OCI-LY1 (cell line): ENCODE results near the gene IGFN1.

Experiments used
- H2AFZ ChIP-seq: fragments of 200-600 bp; sonication (generic), shearing (Covaris generic); 2 replicates; pipeline ENCODE4 v1.6.0; 2014; ENCODE audit warnings: antibody characterized with exemption, mild to moderate bottlenecking, low read length
- H3F3A ChIP-seq: fragments of 200-600 bp; sonication (generic), shearing (Covaris generic); 2 replicates; pipeline ENCODE4 v1.6.0; 2014; ENCODE audit warnings: mild to moderate bottlenecking, antibody characterized with exemption, low read length, moderate library complexity; ENCODE audit not compliant: insufficient read depth
- H3K27ac ChIP-seq: fragments of 200-600 bp; sonication (generic); 2 replicates; pipeline ENCODE4 v1.5.1; 2014; ENCODE audit warnings: low read length, mixed run types, mild to moderate bottlenecking, low read depth; ENCODE audit not compliant: poor library complexity, severe bottlenecking
- H3K27me3 ChIP-seq: fragments of 200-600 bp; sonication (generic); 2 replicates; pipeline ENCODE4 v1.6.0; 2014; ENCODE audit warnings: antibody characterized with exemption, mild to moderate bottlenecking, low read length, moderate library complexity; ENCODE audit not compliant: insufficient read depth
- H3K36me3 ChIP-seq: fragments of 200-600 bp; sonication (generic); 2 replicates; pipeline ENCODE4 v1.6.1; 2014; ENCODE audit warnings: mild to moderate bottlenecking, antibody characterized with exemption, low read length, moderate library complexity, mixed read lengths; ENCODE audit not compliant: insufficient read depth
- H3K4me1 ChIP-seq: fragments of 200-600 bp; sonication (generic); 2 replicates; pipeline ENCODE4 v1.5.1; 2014; ENCODE audit warnings: mild to moderate bottlenecking, low read length, moderate library complexity; ENCODE audit not compliant: insufficient read depth, severe bottlenecking
- H3K4me2 ChIP-seq: fragments of 200-600 bp; sonication (generic), shearing (Covaris generic); 2 replicates; pipeline ENCODE4 v1.6.1; 2014; ENCODE audit warnings: low read length
- H3K4me3 ChIP-seq: fragments of 200-600 bp; sonication (generic); 2 replicates; pipeline ENCODE4 v1.5.1; 2014; ENCODE audit warnings: low read length, low read depth, mild to moderate bottlenecking, mixed read lengths; ENCODE audit not compliant: poor library complexity, severe bottlenecking
- H3K79me2 ChIP-seq: fragments of 200-600 bp; shearing (Covaris generic); 2 replicates; pipeline ENCODE4 v1.6.1; 2016; ENCODE audit warnings: mixed run types, low read length, mixed read lengths; ENCODE audit not compliant: insufficient read depth
- H3K9ac ChIP-seq: fragments of 200-600 bp; sonication (generic), shearing (Covaris generic); 2 replicates; pipeline ENCODE4 v1.6.1; 2014; ENCODE audit warnings: mild to moderate bottlenecking, low read length, mixed read lengths
- H3K9me2 ChIP-seq: fragments of 200-600 bp; sonication (generic), shearing (Covaris generic); 2 replicates; pipeline ENCODE4 v1.6.1; 2014; ENCODE audit warnings: low read depth, mild to moderate bottlenecking, low read length, mixed read lengths
- H3K9me3 ChIP-seq: fragments of 200-600 bp; shearing (Covaris generic); 2 replicates; pipeline ENCODE4 v1.6.1; 2014; ENCODE audit warnings: low read length, mixed read lengths
- H4K20me1 ChIP-seq: fragments of 200-600 bp; sonication (generic), shearing (Covaris generic); 2 replicates; pipeline ENCODE4 v1.6.0; 2016; ENCODE audit warnings: mild to moderate bottlenecking, low read length; ENCODE audit not compliant: insufficient read depth
- EZH2 ChIP-seq: fragments of 200-600 bp; sonication (generic), shearing (Covaris generic); IDR thresholded peaks from 2 replicates; pipeline ENCODE4 v1.8.0; 2017; ENCODE audit warnings: borderline replicate concordance, mixed run types, mild to moderate bottlenecking, antibody characterized with exemption, low read length, moderate library complexity, mixed read lengths
- TF ChIP-seq, protein P1 (sequence below): fragments of 200-600 bp; sonication (generic), shearing (Covaris generic); IDR thresholded peaks from 2 replicates; pipeline ENCODE4 v1.5.1; 2017; ENCODE audit warnings: mild to moderate bottlenecking, antibody characterized with exemption, low read length, moderate library complexity, mixed read lengths

IGFN1 gene

DNA sequence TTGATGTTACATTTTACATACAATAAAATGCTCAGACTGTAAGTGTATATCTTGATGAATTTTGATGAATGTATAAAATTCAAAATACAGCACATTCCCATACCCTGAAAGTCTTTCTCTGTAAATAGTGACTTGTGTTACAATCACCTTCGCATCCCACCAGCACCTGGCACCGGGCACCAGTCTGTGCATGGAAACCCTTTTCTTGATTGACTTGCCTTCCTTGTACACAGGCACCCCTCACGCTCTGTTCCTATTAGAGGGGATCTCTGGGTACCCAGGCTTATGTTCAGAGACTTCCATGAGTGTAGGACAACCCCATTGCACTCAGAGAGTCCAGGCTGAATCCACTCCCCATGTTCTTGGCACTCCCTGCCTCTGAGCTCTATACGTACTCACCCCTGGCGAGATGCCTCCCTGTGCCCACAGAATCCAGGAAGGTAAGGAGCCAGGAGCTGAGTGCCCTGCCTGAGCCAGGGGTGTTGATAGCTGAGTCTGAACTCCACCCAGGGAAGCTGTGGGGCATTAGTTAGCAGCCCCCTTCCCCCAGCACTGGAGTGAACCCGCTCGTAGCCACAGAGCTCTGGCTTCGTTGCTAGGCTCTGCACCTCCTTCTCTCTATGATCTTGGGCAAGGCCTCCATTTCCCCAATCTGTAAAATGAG lies 70.2 kb downstream of the IGFN1 start:
- Histone ChIP-seq H3K79me2 (no peaks in the 10 kb centered on the region), H3K36me3 (no peaks in the 10 kb centered on the region), H3F3A (no peaks in the 10 kb centered on the region), H3K4me1 (no peaks in the 10 kb centered on the region), H3K27me3 (no peaks in the 10 kb centered on the region), H2AFZ (no peak overlapping the region), H4K20me1 (no peaks in the 10 kb centered on the region), H3K9me3 (no peaks in the 10 kb centered on the region), H3K4me3 (no peak overlapping the region), H3K9me2 (no peaks in the 10 kb centered on the region), H3K27ac (no peak overlapping the region), H3K9ac (no peak overlapping the region), H3K4me2 (no peak overlapping the region)
- TF ChIP-seq, protein P1, sequence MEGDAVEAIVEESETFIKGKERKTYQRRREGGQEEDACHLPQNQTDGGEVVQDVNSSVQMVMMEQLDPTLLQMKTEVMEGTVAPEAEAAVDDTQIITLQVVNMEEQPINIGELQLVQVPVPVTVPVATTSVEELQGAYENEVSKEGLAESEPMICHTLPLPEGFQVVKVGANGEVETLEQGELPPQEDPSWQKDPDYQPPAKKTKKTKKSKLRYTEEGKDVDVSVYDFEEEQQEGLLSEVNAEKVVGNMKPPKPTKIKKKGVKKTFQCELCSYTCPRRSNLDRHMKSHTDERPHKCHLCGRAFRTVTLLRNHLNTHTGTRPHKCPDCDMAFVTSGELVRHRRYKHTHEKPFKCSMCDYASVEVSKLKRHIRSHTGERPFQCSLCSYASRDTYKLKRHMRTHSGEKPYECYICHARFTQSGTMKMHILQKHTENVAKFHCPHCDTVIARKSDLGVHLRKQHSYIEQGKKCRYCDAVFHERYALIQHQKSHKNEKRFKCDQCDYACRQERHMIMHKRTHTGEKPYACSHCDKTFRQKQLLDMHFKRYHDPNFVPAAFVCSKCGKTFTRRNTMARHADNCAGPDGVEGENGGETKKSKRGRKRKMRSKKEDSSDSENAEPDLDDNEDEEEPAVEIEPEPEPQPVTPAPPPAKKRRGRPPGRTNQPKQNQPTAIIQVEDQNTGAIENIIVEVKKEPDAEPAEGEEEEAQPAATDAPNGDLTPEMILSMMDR = no peak
- TF ChIP-seq EZH2 = no peak

DNA sequence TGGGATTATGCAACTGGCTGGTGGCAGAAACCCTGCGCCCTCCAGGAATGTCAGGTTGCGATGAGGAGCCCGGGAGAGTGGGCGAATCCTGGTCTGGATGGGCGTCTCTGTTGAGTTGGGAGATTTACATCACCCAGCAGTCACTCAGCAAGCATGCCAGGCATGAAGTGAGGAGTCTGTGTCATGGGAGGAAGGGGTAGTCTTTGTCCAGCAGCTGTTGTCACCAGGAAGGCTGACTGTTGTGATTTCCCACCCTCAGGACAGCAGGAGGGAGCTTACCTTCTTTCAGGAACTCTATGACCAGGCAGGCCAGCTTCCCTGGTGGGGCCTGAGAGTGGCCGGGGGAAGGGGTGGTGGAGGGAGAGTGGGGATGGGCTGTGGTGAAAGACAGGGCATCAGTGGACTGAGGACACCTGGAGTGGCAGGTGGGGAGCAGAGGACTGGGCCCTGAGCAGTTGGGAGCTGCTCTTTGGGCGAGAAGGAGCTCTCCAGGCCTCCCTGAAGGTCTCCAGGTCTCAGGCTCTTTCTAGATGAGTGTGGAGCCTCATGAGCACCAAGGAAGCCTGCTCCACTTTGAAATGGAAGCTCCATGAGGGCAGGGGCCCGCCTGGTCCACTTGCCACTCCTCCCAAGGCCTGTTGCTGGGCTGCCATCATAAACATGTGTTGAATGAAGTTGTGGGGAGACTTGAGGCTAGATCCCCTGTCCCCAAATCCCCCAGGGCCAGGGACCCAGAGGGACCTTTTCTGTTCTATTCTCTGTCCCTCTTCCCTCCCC lies 71.3 kb downstream of the IGFN1 start:
- no peaks in the 10 kb centered on the region for H4K20me1 ChIP-seq
- no peaks in the 10 kb centered on the region for H3K36me3 ChIP-seq
- no peaks in the 10 kb centered on the region for H3K4me1 ChIP-seq
- no peak overlapping the region for H3K27ac ChIP-seq
- no peak overlapping the region for H3K4me2 ChIP-seq
- H3K9ac ChIP-seq = no peak overlapping the region
- no peaks in the 10 kb centered on the region for H3K9me3 ChIP-seq
- no peaks in the 10 kb centered on the region for H3K27me3 ChIP-seq
- no peak overlapping the region for H3K4me3 ChIP-seq
- no peaks in the 10 kb centered on the region for H3F3A ChIP-seq
- no peaks in the 10 kb centered on the region for H3K9me2 ChIP-seq
- no peak for TF ChIP-seq EZH2
- TF ChIP-seq, protein P1 = no peak
- no peak overlapping the region for H2AFZ ChIP-seq
- H3K79me2 ChIP-seq = no peaks in the 10 kb centered on the region

DNA sequence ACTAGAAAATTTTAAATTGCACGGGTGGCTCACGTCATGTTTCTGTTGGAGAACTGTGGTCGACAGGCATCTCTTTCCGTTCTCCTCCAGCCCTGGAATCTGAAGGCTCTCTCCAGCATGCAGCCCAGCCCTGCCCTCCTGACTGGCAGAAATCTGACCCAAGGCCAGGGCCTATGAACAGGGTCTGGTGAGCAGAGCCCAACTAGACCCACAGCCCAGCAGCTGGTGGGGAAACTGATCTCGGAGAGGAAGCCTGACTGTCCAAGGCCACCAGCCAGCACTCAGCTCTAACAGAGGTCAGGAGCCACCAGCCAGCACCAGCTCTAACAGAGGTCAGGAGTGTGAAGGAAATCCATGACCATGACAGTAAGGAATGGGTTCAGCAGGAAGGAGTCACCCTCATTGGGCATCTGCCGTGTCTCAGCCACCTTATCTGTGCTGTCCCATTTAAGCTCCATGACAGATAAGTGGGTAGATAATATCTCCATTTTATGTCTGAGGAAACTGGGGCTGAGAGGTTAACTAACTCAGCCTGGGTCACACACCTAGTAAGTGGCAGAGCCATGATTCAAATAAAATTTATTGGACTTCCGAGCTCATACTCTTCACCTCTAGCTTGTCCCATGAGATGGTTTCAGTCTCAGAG lies 72.5 kb downstream of the IGFN1 start:
- Histone ChIP-seq H3F3A (no peaks in the 10 kb centered on the region), H3K4me2 (no peak overlapping the region), H2AFZ (no peak overlapping the region), H3K9ac (no peak overlapping the region), H4K20me1 (no peaks in the 10 kb centered on the region), H3K4me3 (no peak overlapping the region), H3K27ac (no peak overlapping the region), H3K79me2 (no peaks in the 10 kb centered on the region), H3K4me1 (no peaks in the 10 kb centered on the region), H3K9me2 (no peaks in the 10 kb centered on the region), H3K36me3 (no peaks in the 10 kb centered on the region), H3K27me3 (no peaks in the 10 kb centered on the region), H3K9me3 (no peaks in the 10 kb centered on the region)
- no peak for TF ChIP-seq EZH2
- TF ChIP-seq, protein P1 = no peak
